GM21529 (cell line): ENCODE results near the gene GALNT2.

ENCODE experiments used
- ATAC-seq: cut with Tn5 transposase; IDR thresholded peaks from one replicate; pipeline ENCODE4 v1.9.1; 2021; ENCODE audit not compliant: unreplicated experiment

The GALNT2 gene

GRCh38 chr1:230226007-230226800 is 159.2 kb downstream of the GALNT2 start:
- ATAC-seq, result no peak

- ATAC-seq, result no peak
Observed at GRCh38 chr1:230226814-230227213, 159.8 kb downstream of the GALNT2 start.

GRCh38 chr1:230228236-230228897 is 161.3 kb downstream of the GALNT2 start:
- no peak for ATAC-seq

GRCh38 chr1:230230273-230230672 is 163.2 kb downstream of the GALNT2 start:
- ATAC-seq, result no peak

- no peak for ATAC-seq
Observed at GRCh38 chr1:230230948-230231773, 164.1 kb downstream of the GALNT2 start.

GRCh38 chr1:230231774-230232145 is 164.7 kb downstream of the GALNT2 start:
- no peak for ATAC-seq

- ATAC-seq, result no peak
Observed at GRCh38 chr1:230232371-230232771, 165.3 kb downstream of the GALNT2 start.

GRCh38 chr1:230233786-230234185 is 166.7 kb downstream of the GALNT2 start:
- ATAC-seq, result no peak

- no peak for ATAC-seq
Observed at GRCh38 chr1:230235876-230236275, 168.8 kb downstream of the GALNT2 start.

GRCh38 chr1:230236301-230237008 is 169.4 kb downstream of the GALNT2 start:
- no peak for ATAC-seq

GRCh38 chr1:230237009-230237370 is 170.0 kb downstream of the GALNT2 start:
- no peak for ATAC-seq

- no peak for ATAC-seq
Observed at GRCh38 chr1:230237805-230238204, 170.8 kb downstream of the GALNT2 start.

GRCh38 chr1:230240446-230241086 is 173.5 kb downstream of the GALNT2 start:
- no peak for ATAC-seq

GRCh38 chr1:230242326-230242725 is 175.3 kb downstream of the GALNT2 start:
- ATAC-seq, result no peak

- no peak for ATAC-seq
Observed at GRCh38 chr1:230243146-230243545, 176.1 kb downstream of the GALNT2 start.

- ATAC-seq, result no peak
Observed at GRCh38 chr1:230243583-230244353, 176.7 kb downstream of the GALNT2 start.

GRCh38 chr1:230246551-230246950 is 179.5 kb downstream of the GALNT2 start:
- no peak for ATAC-seq

- ATAC-seq, result no peak
Observed at GRCh38 chr1:230248016-230248888, 181.2 kb downstream of the GALNT2 start.

GRCh38 chr1:230248889-230249270 is 181.8 kb downstream of the GALNT2 start:
- ATAC-seq, result no peak
